Activated T-helper 1 cell treated with anti-CD3 and anti-CD28 coated beads, Interleukin-2, amount 50 U/mL, for 16 hours (primary cell): ENCODE data around the gene PPP2R5B.

ENCODE experiments used
- DNase-seq, 2 donors: peaks; one replicate each; pipeline ENCODE4 v3.0.0-alpha.2; 2020; ENCODE audit warnings: low read depth in 1 of 2, low spot score in 1 of 2

The PPP2R5B gene

DNA sequence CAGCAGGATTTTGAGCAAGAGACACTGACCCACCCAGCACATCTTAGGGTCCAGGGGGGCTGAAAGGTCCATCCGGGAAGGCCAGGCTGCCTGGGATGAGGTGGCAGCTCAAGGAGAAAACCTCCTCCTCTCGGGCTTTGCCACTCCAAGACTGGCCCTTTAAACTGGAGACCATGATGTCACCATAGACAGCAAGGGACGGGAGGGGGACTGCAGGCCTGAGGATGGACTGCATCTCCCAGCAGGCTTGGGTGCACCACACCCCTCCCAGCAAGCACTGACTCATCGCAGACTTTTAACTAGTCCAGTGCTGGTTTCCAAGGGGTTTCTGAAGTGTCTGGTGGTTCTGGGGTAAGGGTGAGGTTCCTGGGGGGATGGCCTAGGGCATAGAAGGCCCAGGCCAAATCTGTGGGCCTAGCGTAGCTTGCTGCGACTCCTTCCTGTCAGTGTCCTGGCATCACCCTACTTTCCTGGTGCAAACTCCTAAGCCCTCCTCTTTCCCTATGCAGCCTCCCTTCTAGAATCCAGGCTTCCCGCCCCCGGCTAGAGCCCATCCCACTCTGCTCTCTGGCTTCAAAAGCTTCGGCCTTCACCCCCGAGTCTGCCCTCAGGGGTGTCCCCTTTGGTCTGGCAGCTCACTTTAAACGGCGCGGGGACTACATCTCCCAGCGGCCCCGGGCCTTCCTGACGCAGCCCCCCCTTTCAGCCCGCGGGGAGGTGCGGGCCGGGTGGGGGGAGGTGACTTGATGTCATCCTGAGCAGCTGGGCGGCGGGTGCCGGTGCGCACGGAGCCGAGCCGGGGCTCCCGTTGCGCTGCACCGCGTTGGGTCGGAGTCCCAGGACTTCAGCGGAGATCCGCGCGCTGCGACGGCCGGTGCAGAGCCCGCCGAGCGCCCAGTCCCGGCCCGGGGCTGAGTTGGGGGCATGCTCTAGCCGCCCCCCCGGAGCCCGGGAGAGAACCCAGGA, at the start of gene PPP2R5B:
TSS of gene PPP2R5B (plus strand) at position 746 of the 966 bp plus-strand sequence. CDS start 1,046 bp downstream, outside the sequence.
- DNase-seq, result peak; percentile 71 to 85

DNA sequence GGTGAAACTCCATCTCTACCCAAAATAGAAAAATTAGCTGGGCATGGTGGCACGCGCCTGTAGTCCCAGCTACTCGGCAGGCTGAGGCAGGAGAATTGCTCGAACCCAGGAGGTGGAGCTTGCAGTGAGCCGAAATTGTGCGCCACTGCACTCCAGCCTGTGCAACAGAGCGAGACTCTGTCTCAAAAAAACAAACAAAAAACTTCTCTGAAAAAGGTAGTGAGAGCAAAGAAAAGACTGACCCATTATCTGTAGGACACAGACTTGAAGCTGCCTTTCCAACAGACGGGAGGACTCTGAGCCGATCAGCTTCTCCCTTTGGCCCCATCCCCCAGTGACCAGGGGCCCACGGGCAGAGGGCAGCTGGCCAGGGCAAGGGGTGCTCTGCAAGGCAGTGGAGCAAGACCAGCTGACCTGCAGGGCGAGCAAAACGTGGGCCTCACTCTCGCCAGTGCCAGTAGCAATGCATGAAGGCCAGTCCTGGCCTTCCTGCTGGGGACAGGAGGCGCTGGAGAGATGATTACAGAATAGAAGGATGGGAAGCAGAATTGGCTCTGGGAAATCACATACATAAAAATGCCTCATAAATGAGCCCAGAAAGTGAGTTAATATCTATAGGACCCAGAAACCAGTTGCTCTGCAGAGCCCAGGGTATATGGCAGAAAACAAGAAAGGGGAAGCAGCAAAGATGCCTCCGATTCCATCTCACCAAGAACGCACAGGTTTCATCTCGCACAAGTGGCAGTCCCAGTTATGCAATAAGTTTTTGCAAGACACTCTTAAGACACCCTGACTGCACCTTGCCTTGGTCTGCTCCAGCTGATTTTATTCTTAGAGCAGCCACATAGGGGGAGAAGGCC, 48.9 kb upstream of the PPP2R5B start:
- DNase-seq, result no peak

DNA sequence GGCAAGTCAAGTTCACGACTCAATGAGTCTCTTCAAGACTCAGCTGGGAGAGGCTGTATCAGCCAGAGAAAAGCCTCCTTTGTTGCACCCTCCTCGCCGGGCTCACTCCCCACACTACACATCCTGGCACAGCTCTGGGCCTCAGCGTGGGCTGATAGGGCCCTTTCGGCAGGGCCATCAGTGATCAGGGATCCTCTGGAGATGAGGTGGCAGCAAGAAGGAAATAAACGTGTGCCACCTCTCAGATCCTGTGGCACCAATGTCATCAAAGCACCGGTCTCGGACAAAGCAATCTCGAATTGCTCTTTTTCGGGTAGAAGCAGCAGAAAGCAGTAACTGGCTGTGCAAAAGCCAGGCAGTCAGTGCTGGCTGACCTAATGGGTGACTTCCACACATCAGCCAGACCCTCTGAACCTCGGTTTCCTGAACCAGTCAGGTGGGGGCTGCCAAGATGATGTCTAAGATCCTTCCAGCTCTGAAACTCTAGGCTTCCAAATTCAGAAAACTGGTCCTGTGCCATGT, 48.2 kb upstream of the PPP2R5B start:
- DNase-seq, result no peak

DNA sequence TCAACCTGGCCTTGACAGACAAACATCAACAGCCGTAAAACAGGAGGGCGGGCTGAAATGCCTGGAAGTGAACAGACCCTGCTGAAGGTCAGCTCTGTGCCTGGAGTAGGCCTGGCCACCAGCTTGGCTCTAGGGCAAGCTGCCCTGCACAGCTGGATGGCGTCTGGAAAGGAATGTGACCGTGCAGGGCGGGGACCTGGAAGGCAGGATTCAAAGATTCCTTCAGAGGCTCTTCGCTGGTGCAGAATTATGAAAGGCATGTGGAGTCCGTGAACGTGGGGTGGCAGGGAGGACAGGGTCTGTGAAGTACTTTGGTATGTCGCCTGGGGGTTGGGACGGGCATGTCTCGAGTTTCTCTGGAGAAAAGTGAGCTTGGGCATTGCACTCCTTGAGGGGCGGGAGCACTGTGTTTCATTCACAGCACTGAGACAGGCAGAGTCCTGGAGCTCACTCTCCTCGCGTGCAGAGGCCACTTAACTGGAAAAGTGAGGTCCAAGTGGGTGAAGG, 47.6 kb upstream of the PPP2R5B start:
- DNase-seq, result no peak

DNA sequence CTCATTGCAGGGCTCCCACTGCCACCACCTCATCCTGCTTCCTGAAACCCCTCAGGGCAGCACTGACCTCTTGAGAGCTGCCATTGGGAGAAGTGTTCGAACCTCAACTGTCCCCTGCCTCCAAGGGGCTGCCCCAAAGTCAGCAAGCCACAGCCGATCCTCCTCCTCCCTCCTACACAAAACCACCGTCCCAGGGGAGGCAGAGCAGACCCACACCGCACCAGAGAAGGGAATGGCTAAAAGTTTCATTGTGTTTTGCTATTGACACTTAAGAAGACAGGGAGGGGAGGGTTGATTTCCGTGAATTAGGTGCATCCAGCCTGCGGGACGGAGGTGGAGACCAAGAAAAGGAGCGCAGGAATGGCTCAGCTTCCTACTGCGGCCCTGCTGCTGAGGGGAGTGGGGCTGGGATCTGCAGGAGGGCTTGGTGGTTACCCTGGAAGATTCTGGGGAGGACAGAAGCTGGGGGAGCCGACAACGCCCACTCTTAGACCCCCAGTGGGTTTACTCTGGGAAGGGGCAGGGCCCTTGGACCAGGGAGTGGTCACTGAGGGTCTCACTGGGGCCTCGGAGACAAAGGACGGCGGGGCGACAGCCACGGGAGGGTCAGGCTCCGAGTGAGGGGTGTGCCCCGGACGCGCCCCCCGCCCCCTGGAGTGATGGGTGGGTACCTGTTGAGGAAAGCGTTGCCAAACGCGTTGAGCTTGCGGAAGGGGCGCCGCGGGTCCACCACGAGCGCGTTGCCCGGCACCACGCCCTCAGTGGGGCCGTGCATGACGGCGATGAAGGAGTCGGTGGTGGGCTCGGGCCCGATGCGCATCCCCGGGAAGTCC, 46.9 kb upstream of the PPP2R5B start:
- DNase-seq, result no peak

DNA sequence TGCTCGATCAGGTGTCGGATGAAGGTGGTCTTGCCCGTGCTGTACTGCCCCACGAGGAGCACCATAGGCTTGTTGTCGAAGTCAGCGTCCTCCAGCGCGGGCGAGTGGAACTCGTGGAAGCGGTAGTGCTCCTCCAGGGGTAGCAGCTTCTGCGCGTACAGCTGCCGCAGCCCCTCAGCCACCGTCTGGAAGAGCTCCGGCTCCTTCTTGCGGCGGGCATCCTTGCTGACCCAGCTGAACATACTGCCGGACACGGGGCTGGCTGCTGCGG, 46.3 kb upstream of the PPP2R5B start:
- no peak for DNase-seq

DNA sequence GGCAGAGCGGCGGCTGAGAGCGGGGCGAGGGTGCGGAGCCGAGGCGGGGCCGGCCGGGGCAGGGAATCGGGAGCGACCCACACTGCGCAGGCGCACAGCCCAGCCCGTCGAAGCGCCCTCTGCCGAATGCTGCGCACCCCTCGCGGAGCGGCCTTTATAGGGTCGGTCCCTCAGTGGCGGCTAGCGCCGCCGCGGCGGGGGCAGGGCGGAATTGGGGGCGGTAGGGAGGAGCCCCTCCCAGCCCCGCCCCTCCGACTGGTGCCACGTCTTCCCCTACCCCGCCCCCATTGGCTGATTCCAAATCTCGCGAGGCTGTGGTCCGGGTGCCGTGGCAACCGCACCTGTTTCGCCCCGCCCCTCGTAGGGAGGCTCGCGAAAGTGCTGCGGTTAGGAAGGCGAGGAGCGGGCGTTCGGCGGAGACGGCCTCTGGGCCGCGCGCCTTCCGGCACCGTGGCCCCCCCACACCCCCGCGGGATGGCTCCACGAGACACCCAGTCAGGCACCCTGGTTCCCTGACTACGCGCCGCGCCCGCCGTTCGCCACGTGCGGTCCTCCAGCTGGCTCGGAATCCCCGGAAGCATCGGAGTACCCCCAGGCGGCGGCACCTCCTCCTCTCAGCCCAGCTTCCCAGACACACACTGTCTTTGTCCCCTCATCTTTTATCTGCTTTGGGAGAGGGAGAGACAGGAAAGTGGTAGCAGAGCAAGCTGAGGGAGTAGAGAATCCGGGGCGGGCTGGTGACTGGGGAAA, 45.8 kb upstream of the PPP2R5B start, which contains the start of gene EHD1:
TSS of gene EHD1 (minus strand) at position 128 of the 750 bp plus-strand sequence. CDS start 157 bp downstream, outside the sequence.
- peak; percentile 97 to 99 for DNase-seq

DNA sequence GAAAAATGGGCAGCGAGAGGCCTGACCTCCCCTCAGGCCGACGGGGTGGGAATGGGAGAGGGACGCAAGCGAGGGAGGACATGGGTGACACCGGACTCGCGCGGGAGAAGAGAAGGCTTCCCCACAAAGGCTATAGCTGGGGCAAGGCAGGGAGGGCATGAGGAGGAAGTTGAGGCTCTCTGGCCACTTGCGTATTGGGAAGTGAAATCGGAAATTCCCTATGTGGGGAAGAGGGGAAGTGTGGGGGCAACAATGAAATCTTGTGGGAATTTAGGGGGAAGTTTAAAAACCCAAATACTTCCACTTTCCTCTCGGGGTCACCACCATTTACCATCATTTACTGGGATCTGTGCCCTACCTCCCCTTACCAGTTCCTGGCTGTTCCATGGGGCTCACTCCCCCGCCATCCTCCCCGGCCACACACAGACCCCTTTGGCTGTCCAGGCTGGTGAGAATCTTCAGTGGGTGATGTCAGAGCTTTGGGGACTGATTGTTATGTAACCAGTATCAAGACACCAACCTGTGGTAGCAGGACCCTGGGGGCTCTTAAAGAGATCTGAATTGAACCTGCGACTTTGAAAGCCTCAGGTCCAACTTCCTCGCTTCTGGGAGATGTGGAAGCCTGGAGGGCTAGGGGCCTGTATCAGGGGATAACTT, 45.1 kb upstream of the PPP2R5B start:
- DNase-seq, result no peak

DNA sequence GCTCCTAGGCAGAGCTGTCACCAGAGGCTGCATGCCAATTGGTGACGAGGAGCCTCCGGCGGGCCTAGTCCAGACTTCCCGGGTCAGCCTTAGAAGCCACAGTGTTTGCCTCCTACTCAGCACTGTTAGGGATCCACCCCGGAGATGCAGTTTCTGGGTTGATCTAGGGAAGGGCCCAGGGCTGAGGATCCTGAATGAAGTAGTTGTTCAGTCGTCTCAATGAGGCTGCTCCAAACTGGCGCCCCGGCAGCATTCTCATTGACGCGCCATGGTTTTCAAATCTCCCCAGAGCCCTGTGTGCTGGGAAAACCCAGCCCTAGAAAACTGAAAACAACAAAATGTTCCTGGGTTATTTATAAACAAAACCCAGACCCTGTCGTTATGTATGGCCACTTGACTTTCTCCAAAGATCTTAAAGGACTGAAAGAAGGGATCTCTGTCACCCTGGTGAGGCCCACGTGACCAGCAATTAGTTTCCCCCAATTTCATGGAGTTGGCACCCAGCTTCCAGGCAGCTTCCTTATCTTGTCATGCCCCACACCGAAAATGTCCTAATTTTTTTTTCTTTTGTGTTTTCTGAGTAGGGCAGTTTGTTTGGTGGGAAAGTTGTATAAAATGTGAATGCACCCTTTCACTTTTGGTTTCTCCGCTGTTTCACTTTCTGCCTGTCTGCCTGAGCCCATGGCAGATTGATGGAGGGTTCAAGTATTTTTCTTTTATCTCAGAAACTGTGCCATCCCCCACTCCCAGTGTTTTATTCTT, 44.1 kb upstream of the PPP2R5B start:
- DNase-seq, result no peak

DNA sequence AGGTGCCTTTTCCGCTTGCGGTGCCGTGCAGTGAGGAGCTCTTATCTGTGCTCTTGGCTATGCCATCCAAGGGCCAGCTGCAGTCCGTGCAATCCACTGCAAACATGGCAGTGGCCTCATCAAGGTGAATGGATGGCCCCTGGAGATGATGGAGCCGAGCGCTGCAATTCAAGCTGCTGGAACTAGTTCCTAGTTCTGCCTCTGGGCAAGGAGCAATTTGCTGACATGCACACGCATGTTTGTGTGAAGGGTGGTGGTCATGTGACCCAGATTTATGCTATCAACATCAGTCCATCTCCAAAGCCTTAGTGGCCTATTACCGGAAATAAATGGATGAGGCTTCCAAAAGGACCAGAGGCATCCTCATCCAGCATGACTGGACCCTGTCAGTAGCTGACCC, 43.0 kb upstream of the PPP2R5B start:
- DNase-seq, result no peak

DNA sequence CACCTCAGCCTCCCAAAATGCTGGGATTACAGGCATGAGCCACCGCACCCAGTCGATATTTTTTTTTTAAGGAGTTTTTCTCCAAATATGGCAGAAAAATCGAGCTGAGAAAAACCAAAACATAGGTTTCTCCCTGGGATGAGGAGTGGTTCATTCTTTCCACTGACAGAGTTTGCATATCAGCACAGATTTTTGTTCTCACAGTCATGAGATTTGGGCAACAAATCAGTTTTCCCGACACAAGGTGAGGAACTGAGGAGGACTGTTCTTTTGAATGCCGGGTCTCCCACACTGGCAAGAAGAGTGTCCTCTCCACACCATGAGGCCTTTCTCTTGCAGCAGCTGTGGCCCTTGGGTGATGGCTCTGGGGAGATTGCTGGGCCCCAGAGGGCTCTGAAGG, 42.2 kb upstream of the PPP2R5B start:
- DNase-seq, result no peak

DNA sequence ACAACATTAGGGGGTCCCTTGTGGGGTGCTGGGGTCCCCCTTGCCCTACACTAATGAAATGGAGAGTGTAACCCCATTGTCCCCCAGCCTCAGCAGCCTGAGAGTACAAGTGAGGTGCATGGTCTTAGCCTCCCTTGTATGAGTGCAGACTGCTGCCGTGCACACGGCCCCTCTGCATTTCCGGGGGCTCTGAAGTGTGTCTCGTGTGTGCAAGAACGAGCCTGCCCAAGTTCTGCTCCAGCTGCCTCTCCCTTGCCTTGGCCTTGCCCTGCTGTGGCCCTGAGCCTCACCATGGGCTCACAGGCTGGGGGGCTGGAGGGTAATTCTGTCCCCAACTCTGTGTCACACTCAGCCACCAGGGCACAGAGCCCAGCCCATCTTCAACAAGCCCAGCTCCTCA, 40.9 kb upstream of the PPP2R5B start:
- no peak for DNase-seq

DNA sequence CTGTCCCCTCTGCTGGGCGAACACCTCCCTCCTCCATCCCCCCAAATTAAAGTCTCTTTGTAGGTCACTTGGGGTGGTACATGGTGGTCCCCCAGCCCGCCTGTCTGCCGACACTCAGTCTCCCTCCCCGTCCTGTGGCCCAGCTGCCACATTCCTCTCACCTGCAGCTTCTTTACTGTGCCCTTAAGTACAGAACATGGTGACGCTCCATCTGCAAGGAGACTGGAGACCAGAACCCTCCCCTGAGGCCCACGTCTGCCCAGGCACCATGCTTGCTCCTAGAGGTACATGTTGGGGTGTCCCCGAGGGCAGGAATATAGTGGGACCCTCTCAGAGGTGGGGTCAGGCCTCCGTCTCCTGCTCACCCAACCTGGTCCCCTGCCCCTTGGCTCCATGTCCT, 40.5 kb upstream of the PPP2R5B start:
- DNase-seq, result no peak

DNA sequence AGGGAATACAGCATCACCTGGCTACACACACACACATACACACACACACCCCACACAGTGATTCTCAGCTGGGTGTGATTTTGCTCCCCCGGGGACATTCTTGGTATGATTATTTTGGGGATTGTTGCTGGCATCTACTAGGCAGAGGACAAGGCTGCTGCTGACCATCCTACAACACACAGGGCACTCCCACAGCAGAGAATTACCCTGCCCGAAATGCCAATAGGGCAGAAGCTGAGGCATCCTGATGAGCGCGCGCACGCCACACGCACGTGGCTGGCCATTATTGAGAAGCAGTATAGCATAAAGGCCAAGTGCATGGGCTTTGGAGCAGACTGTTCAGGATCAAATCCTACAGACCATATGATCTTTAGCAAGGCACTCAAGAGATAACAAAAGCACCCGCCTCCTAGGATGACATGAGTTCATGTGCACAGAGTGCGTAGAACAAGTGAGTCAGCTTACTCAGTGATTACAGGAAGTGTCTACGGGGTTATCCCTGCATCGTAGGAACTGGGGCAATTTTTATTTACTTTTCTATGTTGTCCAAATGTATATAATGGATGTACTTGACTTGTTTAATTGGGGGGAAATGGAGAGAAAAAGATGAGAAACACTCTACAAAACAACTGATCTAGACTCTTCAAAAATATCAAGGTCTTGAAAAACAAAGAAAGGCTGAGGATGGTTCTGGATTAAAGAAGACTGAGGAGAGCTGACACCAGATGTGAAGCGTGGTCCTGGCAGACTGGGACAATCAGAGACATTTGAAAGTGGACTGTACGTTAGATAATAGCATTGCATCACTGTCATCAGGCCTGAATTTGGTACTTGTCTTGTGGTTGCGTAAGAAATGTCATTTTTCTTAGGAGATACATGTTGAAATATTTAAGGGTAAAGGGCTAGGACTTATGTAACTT, 38.9 kb upstream of the PPP2R5B start:
- no peak for DNase-seq

DNA sequence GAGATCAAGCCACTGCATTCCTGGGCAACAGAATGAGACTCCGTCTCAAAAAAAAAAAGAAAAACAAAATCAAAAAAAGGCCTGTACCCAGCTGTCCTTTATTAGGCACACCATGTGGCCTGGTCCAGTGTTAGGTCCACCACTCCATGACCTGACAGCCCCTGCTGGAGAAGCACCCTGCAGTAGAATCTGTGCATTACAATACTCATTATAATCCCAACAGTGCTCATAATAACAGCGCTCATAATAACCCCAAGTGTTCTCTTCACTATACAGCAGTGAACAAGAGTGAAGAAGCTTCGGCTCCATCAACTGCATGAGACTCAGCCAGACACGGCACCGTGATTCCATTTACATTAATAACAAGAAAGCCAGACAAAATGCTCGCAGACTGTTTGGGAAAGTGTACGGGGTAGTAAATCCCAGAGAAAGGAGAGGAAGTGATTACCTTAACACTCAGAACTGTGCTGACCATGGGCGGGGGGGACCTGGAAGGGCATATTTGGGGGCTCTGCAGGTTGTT, 37.2 kb upstream of the PPP2R5B start:
- no peak for DNase-seq

DNA sequence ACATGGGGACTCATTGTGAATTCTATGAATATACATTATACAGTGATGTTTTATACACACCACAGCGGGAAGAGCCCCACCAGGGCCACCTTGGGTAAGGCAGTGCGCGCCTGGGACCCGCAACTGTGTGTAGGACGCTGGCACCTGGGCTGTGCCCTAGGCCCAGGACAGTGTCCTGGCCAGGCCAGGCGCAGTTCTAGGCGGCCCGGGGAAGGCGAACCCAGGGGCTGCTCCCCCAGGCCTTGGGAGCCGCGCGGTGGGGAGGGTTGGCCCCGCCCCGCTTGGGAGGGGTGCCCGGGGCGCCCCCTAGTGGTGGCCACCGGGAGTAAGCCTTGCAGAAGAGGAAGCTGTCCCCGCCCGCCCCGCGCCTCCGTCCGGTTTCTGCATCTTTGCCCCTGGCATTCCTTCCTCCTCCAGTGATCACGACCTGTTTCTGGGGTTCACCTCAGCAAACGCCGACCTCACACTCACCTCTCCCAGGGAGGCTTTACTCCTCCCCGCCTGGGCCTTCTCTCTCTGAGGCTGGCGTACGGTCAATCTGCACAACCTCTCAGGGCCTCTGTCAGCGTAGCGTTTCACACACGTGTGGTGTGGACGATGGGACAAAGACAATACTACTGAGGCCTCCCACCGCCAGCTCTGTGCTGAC, 36.6 kb upstream of the PPP2R5B start:
- DNase-seq, result peak; percentile 75 to 79

DNA sequence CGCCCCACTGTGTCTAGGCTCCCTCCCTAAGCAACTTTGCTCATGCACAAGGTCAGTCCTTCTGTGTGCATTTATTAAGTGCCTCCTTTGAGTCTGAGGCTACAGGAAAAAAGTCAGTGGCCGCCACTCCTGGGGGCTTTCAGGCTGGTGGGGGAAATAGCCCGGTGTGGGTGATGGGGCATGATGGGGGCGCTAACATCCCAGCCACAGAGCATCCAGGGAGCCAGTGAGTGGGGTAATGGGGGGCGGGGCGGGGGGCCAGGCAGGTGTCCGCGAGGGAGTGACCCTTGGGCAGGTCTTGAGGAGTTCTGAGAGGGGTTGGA, 36.1 kb upstream of the PPP2R5B start:
- no peak for DNase-seq
